ENCODE data around the gene PCDHGC3.
"Not testable (repeated sequence)": the region's sequence is repeated elsewhere in the genome, so short reads cannot be mapped to it uniquely, and the experiment has no call there.

Gene PCDHGC3

GRCh38 chr5:141475625-141476131 lies at the start of gene PCDHGC3:
Gene PCDHGC3 (plus strand): TSS chr5:141475966. CDS start chr5:141476117, 151 bp downstream.
- DNase-seq (ENCODE audit: low read depth in 2 of 2), result peak; percentile 27 to 35

DNA sequence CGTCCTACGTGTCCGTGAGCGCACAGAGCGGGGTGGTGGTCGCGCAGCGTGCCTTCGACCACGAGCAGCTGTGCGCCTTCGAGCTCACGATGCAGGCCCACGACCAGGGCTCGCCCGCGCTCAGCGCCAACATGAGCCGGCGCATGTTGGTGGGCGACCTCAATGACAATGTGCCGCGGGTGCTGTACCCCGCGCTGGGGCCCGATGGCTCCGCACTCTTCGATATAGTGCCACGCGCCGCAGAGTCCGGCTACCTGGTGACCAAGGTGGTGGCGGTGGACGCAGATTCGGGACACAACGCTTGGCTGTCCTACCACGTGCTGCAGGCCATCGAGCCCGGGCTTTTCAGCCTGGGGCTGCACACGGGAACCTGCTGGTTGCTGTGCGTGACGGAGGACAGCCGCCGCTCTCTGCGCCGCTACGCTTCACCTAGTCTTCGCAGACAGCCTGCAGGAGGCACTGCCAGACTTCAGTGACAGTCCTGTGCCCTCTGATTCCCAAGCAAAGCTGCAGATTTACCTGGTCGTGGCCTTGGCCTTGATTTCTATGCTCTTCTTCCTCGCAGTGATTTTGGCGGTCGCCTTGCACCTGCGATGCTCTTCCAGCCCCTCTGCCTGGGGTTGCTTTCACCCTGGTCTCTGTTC lies 47.9 kb upstream of the PCDHGC3 start:
- no peak for DNase-seq (ENCODE audit: low read depth in 2 of 2)

DNA sequence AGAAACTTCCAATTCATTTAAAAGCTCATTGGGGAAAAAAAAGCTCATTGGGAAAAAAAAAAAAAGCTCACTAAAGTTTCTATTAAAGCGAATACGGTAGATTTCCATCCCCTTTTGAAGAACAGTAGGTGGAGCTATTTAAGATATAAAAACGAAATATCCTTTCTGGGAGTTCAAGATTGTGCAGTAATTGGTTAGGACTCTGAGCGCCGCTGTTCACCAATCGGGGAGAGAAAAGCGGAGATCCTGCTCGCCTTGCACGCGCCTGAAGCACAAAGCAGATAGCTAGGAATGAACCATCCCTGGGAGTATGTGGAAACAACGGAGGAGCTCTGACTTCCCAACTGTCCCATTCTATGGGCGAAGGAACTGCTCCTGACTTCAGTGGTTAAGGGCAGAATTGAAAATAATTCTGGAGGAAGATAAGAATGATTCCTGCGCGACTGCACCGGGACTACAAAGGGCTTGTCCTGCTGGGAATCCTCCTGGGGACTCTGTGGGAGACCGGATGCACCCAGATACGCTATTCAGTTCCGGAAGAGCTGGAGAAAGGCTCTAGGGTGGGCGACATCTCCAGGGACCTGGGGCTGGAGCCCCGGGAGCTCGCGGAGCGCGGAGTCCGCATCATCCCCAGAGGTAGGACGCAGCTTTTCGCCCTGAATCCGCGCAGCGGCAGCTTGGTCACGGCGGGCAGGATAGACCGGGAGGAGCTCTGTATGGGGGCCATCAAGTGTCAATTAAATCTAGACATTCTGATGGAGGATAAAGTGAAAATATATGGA lies 45.2 kb upstream of the PCDHGC3 start, which contains the start of gene PCDHGA12:
PCDHGA12 (plus strand) TSS at position 176 of the 782 bp plus-strand sequence; CDS start at position 429, 253 bp downstream.
- no peak for DNase-seq (ENCODE audit: low read depth in 2 of 2)

- no peak for DNase-seq (ENCODE audit: low read depth in 2 of 2)
Observed at GRCh38 chr5:141431286-141431685, 44.5 kb upstream of the PCDHGC3 start.

DNA sequence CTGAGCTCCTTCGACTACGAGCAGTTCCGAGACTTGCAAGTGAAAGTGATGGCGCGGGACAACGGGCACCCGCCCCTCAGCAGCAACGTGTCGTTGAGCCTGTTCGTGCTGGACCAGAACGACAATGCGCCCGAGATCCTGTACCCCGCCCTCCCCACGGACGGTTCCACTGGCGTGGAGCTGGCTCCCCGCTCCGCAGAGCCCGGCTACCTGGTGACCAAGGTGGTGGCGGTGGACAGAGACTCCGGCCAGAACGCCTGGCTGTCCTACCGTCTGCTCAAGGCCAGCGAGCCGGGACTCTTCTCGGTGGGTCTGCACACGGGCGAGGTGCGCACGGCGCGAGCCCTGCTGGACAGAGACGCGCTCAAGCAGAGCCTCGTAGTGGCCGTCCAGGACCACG lies 43.5 kb upstream of the PCDHGC3 start:
- DNase-seq (ENCODE audit: low read depth in 2 of 2), result not testable (repeated sequence)

DNA sequence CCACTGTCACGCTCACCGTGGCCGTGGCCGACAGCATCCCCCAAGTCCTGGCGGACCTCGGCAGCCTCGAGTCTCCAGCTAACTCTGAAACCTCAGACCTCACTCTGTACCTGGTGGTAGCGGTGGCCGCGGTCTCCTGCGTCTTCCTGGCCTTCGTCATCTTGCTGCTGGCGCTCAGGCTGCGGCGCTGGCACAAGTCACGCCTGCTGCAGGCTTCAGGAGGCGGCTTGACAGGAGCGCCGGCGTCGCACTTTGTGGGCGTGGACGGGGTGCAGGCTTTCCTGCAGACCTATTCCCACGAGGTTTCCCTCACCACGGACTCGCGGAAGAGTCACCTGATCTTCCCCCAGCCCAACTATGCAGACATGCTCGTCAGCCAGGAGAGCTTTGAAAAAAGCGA lies 43.0 kb upstream of the PCDHGC3 start:
- DNase-seq (ENCODE audit: low read depth in 2 of 2), result not testable (repeated sequence)

GRCh38 chr5:141434006-141434405 lies 41.8 kb upstream of the PCDHGC3 start:
- no peak for DNase-seq (ENCODE audit: low read depth in 2 of 2)

DNA sequence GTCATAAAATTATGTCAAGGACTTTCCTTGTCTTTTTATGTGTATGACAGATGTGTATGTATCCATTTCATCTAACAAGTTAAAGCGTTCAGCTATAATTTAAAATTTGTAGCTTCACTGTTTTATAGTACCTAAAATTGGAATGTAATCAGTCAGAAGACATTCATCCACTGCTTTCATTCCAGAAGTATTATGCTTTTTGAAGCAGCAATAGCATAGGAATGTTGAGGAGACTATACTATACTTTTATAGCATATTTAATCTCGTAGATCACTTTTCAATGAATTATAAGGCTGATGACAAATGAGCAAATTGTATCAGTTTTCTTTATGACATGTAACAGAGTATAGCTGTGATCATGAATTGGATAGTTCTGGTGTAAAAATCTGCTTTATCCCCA lies 38.5 kb upstream of the PCDHGC3 start:
- DNase-seq (ENCODE audit: low read depth in 2 of 2), result no peak

- DNase-seq (ENCODE audit: low read depth in 2 of 2), result no peak
Observed at GRCh38 chr5:141439411-141440141, 36.2 kb upstream of the PCDHGC3 start.

GRCh38 chr5:141440341-141440740 lies 35.4 kb upstream of the PCDHGC3 start:
- DNase-seq (ENCODE audit: low read depth in 2 of 2), result no peak

- DNase-seq (ENCODE audit: low read depth in 2 of 2), result no peak
Observed at GRCh38 chr5:141441571-141442170, 34.1 kb upstream of the PCDHGC3 start.

DNA sequence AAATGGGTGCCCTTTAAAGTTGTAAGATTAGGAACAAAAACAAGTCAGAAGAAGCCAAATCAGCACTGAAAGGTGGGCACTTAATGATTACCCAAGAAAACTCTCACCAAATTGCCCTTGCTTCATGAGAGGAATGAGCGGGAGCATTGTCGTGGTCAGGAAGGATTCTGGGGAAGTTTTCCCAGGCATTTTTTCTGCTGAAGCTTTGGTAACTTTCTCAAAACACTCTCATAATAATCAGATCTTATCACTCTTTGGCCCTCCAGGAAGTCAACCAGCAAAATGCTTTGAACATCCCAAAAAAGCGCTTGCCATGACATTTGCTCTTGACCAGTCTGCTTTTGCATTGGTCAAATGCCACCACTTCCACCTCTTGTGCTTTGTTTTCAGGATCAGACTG lies 10.4 kb upstream of the PCDHGC3 start:
- DNase-seq (ENCODE audit: low read depth in 2 of 2), result no peak

GRCh38 chr5:141476132-141476911 lies 556 bp downstream of the PCDHGC3 start:
- no peak for DNase-seq (ENCODE audit: low read depth in 2 of 2)

DNA sequence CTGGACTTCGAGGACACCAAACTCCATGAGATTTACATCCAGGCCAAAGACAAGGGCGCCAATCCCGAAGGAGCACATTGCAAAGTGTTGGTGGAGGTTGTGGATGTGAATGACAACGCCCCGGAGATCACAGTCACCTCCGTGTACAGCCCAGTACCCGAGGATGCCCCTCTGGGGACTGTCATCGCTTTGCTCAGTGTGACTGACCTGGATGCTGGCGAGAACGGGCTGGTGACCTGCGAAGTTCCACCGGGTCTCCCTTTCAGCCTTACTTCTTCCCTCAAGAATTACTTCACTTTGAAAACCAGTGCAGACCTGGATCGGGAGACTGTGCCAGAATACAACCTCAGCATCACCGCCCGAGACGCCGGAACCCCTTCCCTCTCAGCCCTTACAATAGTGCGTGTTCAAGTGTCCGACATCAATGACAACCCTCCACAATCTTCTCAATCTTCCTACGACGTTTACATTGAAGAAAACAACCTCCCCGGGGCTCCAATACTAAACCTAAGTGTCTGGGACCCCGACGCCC lies 1.3 kb downstream of the PCDHGC3 start:
- no peak for DNase-seq (ENCODE audit: low read depth in 2 of 2)

GRCh38 chr5:141477815-141478214 lies 2.0 kb downstream of the PCDHGC3 start:
- no peak for DNase-seq (ENCODE audit: low read depth in 2 of 2)

- no peak for DNase-seq (ENCODE audit: low read depth in 2 of 2)
Observed at GRCh38 chr5:141478321-141478945, 2.7 kb downstream of the PCDHGC3 start.

- no peak for DNase-seq (ENCODE audit: low read depth in 2 of 2)
Observed at GRCh38 chr5:141479776-141480175, 4.0 kb downstream of the PCDHGC3 start.

DNA sequence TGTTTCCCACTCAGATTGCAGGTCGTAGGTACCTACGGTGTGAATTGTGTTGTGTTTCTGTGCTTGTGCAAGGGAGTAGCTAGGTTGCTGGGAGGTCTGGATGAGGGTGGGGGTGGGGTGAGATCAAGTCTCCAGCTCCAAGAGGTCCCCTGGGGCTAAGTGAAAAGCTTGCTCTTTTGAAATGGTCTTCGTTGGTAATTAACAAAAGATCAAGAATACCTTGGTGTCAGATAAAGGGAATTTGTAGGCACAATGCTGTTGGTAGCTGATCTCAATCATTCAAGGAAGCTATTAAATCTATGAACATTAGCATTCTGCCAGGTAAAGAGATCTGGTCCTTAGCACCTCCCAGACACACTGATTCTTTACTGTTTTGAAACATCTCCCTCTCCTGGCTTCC lies 8.1 kb downstream of the PCDHGC3 start:
- DNase-seq (ENCODE audit: low read depth in 2 of 2), result no peak

GRCh38 chr5:141484310-141484640 lies 8.5 kb downstream of the PCDHGC3 start:
- DNase-seq (ENCODE audit: low read depth in 2 of 2), result no peak

GRCh38 chr5:141484641-141485311 lies 9.0 kb downstream of the PCDHGC3 start, which contains the start of gene PCDHGC4:
Gene PCDHGC4 (plus strand): TSS chr5:141485030. CDS start chr5:141485174, 144 bp downstream.
- no peak for DNase-seq (ENCODE audit: low read depth in 2 of 2)

Data from stimulated activated CD8-positive, alpha-beta memory T cell treated with anti-CD3 and anti-CD28 coated beads, Interleukin-15, amount 100 ng/mL, for 48 hours (primary cell).